Fibroblast of lung (primary cell): ENCODE measurements around the gene NNT.

Experiments used
- EZH2 ChIP-seq: IDR thresholded peaks from 2 replicates; pipeline ENCODE4 v1.5.1; 2012; ENCODE audit warnings: low read length, control low read depth, mild to moderate bottlenecking; ENCODE audit errors: missing control alignments
- TF ChIP-seq, protein P1 (sequence below), 2 donors: IDR thresholded peaks in 1 of 2; conservative IDR thresholded peaks in 1 of 2; 1 replicate in 1 of 2; 2 replicates in 1 of 2; pipeline ENCODE4 v1.5.1; 2011 to 2012; ENCODE audit warnings: low read length in 2 of 2, control low read depth in 1 of 2, inconsistent platforms in 1 of 2, low read depth in 1 of 2, mild to moderate bottlenecking in 1 of 2

DNA sequence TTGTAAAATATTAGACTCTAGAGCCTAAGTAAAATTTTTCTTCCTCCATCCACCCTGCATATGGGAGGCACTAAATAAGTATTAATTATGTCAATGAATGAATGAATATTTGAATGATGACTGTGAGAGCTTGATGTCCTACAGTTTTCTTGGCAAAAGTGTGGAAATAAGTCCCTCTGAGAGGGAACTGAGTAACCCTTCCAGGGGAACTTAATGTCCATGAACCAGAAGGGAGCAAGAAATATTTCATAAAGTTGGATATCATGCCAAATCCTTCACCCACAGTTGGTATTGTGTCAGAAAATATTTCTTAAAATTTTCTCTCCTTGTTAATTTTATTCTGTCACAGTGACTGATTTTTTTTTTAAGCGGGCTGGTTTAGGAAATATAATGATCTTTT, 36.6 kb downstream of the NNT start:
- no peak for TF ChIP-seq EZH2
- TF ChIP-seq, protein P1, sequence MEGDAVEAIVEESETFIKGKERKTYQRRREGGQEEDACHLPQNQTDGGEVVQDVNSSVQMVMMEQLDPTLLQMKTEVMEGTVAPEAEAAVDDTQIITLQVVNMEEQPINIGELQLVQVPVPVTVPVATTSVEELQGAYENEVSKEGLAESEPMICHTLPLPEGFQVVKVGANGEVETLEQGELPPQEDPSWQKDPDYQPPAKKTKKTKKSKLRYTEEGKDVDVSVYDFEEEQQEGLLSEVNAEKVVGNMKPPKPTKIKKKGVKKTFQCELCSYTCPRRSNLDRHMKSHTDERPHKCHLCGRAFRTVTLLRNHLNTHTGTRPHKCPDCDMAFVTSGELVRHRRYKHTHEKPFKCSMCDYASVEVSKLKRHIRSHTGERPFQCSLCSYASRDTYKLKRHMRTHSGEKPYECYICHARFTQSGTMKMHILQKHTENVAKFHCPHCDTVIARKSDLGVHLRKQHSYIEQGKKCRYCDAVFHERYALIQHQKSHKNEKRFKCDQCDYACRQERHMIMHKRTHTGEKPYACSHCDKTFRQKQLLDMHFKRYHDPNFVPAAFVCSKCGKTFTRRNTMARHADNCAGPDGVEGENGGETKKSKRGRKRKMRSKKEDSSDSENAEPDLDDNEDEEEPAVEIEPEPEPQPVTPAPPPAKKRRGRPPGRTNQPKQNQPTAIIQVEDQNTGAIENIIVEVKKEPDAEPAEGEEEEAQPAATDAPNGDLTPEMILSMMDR (conservative IDR thresholded peaks at IDR 0.05 in 1 of 2, IDR thresholded peaks at IDR 0.05 in 1 of 2; ENCODE audit: low read depth in 1 of 2, low read length in 2 of 2): no peak
